ENCODE data around the gene INF2.

The INF2 gene

DNA sequence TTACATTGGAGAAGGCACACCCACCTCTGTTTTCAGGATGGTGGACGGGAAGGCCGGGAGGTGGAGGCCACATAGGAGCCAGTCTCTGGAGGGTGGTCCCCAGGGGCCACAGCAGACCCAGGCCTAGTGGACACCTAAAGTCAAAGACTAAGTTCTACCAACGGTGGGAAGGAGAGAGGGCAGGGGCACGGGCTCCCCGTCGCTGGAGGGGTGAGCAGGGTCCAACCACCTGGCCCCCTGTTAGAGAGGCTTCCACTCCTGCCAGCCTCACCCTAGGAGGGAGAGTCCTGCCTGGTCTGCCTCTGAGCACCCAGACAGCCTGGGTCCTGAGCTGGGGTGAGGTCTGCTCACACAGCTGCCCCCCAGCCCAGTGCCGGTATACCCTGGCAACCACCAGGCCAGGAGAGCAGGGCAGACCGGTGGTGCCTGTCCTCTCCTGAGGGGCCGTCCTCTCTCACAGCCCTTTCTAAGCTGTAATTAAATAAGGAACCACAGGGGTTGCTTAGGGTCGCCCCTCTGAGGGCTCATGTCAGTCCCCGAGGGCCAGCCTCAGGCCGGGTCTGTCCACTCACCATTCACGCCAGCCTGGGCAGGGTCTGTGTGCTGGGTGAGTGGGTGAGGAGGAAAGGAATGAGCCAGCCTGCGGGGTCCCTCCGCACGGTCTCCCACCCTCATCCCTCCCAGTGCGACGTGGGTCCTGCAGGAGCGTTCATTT lies 2.3 kb downstream of the INF2 start:
- DNase-seq, result no peak

DNA sequence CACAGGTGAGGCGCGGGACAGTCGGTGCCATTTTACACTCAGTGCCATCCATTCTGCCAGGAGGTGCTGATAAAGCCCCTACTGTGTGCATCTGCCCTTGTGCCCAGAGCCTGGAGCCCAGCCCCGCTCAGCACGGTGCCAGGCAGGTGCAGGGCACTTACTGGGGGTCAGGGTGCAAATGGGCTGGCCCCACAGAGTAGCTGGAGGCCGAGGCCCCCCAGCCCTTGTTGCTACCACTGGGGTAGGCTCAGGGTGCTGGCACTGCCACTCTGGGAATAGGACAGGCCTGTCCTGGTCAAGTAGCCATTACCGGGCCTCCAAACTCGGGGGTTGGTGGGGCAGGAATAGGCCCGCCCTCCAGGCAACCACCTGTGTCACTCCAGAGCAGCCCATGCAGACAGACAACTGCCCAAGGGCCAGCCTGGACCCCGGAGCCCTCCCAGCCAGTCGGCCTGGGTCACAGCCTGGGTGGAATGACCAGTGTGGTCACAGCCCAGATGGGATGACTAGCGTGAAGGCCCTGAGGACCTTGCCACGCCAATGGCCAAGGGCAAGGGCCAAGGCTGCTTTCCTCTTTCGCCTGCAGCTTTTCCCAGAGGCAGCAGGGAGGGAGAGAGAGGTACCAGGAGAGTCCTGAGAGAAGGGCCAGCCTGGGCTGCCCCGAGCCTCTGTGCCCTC lies 3.0 kb downstream of the INF2 start:
- DNase-seq, result no peak

DNA sequence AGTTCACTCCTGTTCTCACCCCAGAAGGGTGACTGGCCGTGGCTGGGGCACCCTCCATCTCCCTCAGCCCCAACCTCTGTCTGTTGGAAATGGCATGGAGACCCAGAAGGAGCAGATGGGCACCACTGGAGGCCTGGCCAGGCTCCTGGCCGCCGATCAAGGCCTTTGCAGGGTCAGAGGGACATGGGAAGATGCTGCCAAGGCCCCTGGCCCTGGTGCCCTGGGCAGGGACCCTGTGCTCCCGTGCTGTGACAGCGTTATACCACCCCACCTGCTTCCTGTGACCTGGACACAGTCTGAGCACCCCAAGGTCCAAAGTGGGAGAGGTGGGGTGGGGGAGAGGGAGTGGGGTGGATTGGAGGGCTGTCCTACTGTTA lies 3.5 kb downstream of the INF2 start:
- no peak for DNase-seq

DNA sequence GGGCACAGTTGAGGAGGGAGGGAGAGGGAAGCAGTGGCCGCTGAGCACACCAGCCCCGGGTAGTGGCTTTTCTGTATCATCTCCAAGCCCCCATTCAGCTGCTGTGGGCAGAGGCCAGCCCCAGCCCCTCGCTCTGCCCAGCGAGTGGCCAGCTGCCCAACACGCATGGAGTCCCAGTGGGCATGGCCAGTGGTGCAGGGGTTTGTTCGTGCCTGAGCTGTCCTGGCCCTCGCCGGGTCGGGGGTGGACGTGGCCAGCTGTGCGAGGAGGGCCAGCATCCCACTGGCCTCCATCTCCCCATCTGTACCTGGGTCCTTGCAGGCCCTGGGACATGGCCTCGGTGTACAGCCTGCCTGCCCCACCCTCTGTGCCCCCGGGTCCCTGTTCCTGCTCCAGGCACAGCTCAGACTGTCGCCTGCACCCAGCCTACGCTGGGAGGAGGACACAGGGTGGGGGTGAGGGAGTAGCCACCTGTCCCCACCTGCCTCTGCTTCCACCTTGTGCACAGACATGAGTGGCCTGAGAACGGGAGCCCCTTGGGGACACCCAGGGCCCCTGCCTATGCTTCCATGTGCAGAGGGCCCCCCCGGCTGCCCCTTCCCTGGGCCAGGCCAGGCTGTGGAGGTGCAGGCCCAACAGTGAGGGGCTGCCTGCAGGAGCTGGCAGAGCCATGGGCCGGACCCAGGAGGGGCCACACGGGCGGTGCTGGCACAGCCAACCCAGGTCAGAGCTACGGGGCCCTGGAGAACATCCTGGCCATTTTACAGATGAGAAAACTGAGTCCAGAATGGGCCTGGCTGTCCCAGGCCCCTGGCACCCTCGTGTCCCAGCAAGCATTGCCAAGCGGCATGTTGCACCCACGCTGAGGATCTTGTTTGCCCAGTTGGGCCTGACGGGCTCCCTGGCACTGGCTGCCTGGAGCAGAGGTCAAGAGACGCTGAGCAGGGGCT lies 4.3 kb downstream of the INF2 start:
- DNase-seq, result no peak

DNA sequence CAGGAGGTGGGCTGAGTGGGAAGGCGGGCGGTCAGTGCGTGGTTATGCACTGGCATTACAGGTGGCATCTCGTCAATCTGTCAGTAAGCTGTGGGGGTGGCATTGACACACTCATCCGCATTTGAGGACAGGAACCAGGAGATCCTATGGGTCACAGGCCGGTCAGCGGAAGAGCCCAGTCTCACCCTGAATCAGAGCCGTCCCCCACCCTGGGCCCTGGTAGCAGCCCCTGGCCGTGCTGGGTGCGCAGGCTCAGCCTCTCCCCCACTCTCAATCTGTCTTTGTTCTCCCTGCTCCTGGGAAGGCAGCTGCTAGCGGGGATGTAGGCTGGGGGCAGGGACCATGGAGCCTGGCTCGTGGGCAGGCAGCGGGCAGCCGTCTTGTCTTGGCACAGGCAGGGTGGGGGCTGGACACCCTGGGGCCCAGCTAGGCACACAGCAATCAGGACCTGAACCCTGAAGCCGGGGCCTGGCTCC lies 5.1 kb downstream of the INF2 start:
- DNase-seq, result no peak

DNA sequence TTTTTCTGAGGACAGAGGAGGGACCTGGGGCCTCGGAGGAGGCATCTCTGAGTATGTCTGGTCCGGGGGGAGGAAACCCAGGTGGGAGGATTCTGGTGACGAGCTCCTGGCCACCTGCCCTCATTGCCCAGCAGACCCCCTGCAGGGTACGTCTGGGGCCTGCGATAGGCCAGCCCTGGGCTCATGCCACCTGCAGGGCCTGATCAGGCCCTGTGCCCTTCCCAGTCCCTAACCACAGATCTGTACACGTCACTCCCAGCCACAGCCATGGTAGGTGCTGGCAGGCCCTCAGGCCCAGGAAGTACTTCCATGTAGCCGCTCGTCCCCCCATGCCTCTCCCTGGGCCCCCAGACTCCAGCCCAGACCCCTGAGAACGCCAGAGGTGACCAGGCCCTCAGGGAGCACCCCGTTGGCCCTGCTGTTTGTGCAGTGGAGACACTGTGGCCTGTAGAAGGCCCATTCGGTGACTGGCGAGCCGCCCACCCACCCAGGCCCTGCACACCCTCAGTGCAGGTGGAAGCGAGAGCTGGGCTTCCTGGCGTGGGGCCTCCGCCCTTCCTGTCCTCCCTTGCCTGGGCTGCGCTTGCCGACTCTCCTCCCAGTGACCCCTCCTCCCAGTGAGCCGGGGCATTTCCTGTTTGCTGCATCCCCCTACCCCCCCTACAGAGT lies 5.7 kb downstream of the INF2 start:
- no peak for DNase-seq

DNA sequence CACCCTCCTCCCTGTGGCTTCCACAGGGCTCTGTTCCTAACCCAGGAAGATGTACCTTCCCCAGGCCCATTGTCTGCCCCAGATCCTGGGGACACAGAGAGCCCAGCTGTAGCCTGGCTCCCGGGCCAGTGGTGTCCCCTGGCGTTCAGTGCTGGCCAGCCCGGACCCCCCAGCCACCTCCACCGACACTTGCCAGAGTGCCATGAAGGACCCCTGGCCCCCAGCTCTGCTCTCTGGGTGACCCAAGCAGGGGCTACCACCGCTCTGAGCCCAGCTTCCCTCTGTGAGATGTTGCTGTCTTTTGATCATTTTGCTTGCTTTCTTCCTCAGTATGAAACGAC lies 6.2 kb downstream of the INF2 start:
- DNase-seq, result no peak

DNA sequence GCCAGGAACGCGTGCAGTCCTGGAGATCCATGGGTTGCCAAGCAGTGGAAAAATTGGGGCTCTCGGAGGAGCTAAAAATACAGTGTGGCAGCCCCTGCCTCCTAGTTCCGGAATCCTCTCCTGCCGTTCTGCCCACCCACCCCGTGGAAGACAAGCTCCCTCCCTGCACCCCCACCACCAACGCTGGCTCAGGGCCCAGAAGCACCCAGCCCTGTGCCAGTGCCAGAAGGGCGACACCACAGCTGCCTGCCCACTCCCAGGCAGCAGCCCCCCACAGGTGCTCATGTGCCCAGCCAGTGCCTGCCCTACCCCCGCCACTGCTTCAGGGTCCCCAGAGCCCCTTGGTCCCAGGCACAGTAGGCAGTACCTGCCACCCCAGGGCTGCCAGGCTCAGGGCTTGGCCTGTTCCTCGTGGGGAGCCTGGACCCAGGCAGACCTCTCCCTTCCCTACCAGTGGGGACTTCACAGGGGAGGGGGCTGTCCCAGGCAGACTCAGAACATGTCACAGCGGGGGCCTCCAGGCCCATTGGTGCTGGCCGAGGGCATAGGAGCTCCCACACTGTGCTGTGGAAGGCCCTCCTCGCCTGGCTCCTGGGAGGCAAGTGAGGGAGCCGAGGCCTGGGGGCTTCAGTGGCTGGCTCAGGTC lies 7.4 kb downstream of the INF2 start:
- peak; percentile 20 for DNase-seq

DNA sequence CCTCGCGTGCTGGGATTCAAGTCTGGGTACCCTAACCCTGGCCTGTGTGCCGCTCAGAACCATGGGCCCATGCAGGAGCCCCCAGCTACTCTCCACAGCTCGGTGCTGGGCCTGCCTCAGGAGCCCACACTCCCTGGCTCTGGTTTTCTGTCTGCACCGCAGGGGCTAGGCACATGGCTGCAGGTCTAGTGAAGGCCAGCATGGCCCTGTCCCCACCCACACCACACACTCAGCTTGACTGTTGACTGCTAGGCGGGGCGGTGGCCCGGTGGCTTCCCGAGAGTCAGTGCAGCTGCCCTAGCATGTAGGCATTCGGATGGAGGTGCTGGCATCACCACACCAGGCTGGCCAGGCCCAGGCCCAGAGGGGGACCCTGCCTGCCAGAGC lies 7.9 kb downstream of the INF2 start:
- DNase-seq, result no peak

DNA sequence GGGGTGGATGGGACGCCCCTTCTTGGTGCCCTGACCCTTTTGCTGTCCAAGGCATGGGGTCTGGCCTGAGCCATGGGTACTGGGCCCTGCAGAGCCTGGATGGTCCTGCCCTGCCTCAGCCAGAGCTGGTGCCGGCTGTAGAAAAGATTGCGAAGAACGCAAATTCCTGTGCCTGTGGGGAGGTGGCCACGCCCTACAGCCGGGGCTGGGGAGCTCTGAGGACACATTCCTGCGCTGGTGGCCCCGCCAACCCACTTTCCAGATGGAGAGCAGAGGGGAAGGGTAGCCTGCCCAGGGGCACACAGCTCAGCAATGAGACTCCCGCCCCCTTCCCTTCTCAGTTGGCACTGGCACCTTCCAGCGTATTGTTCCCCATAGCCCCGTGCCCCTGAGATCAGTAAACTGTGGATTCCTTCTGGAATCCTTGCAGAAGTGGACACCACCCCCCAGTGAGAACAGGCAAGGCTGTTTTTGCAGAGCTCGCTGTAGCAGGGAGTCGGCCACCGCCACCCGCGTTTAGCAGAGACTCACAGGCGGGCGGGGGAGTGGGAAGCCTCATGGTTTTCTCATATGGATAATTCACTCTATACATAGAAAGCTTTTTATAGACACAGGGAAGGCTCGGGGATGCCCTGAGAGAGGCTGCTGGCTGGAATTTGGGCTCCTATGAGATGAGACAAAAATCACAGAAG lies 8.6 kb downstream of the INF2 start:
- DNase-seq, result no peak

DNA sequence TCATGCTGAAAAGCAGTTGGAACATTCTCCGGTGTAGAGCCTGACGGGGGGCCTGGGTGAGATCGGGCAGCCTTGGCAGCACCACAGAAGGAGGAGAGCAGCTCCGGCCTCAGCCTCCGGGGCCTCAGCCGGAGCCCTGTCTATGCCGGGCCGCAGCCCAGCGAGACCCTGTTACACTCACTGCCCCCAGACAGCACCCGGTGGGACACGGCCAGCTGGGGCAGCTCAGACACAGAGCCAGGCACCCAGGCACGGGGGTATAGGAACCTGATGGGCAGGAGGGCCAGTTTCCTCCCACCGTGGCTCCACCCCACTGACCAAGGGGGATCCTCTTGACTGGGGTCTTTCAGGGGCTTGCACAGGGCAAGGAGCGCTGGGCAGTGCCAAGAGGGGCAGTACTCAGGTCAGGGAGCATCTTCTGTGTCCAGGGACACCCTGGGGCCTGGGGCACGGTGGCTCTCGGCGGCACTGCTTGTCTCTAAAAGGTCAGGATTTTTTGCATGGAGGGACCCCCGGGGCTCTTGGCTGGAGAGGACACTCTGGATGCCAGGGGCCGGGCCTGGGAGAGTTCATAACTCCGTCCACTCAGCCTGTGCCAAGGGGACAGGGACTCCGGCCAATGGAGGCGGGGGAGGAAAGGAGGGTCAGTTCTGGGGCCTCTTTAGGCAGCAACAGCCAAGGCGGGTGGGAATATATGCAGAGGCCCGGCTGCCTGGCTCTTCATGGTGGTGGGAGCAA lies 9.4 kb downstream of the INF2 start:
- DNase-seq, result no peak

DNA sequence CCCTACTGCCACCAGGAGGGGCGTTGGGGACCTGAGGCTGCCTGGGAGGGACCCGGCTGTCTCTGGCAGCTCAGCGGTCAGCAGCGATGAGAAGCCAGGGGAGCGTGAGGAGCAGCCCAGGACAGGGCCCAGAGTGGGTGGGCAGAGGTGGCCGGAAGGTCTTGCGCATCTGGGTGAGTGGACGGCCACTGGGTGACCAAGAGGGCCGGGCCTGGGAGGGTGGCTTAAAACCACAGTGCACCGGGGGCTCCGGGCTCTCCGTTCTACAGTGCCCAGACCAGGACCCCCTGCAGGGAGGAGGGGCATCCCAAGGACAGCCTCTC lies 10.0 kb downstream of the INF2 start:
- no peak for DNase-seq

DNA sequence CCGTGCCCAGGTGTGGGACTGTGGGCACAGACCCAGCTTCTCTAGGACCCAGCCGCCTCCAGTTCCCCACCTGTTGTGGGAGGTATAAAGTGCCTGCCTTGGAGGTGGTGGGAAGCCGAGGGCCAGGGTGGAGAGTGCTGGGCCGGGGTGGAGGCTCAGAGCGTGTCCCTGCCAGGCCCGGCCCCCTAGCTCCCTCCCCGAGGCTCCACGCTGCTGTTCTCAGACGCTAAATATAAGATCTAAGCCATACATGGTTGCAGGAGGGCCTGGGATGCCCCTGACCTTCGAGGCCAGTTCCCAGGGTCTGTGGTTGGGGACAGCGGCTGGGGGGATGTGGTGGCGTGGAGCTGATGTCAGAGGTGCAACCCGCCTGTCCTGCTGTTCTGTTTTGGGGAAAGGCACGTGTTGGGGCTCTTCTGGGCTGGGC lies 10.8 kb downstream of the INF2 start:
- no peak for DNase-seq

DNA sequence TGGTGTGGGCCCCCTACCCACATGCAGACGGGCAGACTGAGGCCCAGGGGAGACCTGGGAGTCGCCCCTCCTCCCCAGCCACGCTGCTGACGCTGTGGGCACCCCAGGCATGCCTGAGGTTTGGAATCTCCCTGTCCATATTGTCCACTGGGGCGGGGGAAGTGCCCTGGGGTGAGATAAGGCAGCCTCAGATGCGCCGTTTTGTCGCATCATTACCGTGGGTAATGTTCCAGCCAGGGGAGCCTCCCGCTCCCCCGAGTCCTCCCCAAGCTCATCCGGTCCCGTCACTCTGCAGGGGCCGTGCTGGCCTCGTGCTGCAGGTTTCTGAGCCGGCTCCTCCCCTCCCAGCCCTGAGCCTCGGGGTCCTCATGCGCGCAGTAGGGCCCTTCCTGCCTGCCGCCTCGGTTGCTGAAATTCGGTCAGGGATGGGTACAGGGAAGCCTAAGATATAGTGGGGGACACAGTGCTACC lies 11.4 kb downstream of the INF2 start:
- DNase-seq, result no peak

DNA sequence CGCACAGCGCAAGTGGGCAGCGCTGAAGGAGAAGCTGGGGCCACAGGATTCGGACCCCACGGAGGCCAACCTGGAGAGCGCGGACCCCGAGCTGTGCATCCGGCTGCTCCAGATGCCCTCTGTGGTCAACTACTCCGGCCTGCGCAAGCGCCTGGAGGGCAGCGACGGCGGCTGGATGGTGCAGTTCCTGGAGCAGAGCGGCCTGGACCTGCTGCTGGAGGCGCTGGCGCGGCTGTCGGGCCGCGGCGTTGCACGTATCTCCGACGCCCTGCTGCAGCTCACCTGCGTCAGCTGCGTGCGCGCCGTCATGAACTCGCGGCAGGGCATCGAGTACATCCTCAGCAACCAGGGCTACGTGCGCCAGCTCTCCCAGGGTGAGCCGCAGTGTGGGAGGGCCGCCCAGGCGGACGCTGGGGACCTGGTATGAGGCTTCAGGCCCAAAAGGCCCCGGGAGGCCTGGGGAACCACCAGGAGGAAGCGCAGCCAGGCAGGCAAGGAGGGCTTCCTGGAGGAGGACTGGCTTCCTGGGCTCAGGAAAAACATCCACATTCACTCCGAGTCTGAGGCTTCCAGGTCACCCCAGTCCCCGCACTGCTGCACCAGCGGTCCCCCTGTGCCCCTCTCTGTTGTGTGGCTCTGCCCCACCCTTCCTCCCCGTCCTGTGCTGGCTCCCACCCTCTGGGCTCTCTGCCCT lies 12.1 kb downstream of the INF2 start:
- DNase-seq, result no peak

DNA sequence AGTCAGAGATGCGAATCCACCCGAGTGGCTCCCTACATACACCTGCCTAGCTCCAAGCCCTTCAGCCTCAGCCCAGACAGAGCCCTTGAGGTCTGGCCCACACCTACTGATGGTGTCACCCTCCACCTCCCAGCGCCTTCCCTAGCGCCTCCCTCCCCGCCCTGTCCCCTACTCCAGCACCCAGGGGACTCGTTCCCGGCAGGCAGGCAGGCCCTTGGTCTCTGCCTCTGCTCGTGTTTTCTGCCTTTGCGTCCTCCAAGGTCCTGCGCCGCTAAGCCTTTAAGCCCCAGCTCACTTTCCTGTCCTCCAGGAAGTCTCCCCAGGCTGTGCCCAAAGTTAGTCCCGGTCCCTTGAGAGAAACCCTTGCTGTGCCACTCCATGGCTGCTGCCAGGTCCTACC lies 12.7 kb downstream of the INF2 start:
- no peak for DNase-seq

DNA sequence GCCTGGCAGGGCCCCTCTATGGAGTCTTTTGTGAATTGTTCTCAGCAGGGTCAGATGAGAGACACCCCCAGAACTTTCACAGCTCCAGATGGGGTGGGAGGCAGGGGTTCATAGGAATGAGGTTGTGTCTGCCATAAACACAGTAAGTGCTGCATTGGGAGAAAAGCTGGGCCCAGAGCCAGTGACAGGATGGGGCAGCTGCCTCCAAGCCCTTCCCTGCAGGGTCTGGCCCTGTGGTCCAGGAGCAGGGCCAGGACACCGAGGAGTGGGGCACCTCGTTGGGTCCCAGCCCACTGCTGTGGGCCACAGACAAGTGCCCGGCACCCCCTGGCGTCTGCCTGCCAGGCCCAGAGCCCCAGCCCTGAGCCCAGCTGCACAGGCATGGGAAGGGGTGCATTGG lies 13.3 kb downstream of the INF2 start:
- DNase-seq, result no peak

DNA sequence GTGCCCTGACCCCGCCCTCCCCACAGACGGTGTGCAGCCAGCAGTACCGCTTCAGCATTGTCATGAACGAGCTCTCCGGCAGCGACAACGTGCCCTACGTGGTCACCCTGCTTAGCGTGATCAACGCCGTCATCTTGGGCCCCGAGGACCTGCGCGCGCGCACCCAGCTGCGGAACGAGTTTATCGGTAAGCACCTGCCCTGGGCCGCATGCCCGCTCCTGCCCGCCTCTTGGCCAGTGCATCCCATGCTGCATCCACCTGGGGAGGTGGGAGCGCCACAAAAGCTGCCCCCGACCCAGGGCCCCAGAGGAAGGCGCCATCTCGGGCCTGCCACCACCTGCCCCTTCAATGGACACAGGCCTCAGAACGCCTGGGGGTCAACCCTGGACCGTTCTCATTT lies 13.9 kb downstream of the INF2 start:
- no peak for DNase-seq

DNA sequence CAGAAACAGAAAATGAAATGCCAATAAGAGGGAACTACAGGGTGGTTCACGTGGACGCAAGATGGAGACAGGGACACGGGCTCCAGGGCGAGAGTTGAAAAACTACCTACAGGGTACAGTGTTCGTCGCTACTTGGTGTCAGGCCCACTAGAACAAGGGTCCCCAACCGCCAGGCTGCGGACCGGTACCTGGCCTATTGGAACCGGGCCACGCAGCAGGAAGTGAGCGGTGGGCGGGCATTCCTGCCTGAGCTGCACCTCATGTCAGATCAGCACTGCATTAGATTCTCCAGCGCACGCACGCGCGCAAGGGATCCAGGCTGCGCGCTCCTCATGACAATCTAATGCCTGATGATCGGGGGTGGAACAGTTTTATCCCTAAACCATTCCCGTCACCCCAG lies 14.8 kb downstream of the INF2 start:
- no peak for DNase-seq

DNA sequence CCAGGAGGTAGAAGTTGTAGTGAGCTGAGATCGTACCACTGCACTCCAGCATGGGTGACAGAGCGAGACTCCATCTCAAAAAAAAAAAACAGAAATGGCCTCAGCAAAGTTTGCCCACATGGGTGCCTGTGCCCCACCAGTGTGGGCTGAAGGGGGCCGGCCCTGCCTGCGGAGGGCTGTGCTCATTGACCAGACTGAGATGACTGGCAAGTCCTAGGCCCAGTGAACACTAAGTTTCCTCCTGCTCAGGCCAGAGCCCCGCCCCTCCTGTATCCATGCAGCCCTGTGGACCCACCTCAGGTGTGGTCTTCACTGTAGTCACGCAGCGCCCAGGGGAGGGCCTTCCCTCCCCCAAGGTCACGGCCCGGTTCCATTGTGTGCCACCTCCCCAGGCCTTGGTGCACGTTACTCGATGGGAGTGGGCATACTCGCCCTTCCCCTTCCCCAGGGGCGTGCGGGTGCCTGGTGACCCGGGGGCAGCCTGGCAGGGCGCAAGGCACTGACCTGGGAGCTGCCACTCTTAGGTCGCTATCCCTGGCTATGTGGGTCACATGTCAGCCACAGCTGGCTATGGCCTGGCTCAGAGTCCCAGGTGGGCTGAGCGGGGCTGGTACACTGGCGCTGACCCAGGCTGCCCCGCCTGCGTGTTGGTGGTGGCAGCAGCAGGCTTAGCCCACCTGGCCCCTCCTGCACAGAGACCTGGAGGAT lies 16.1 kb downstream of the INF2 start:
- DNase-seq, result no peak

All from NCI-H2171 treated with DMSO at 0.1 percent for 48 hours (cell line).